ENCODE results near the gene CREB5. TPM values are rescaled to one million over a fixed set of nuclear protein-coding genes. Genes with fewer than 3 reads are reported as not detected.

Gene CREB5
- total and polyA plus RNA-seq, 2 of the 8 experiments (the other 6 are each of a cell fraction or from before 2014, with no cell fraction given): 2.4 to 2.7 TPM

- TF ChIP-seq ATF2 (IDR thresholded peaks at IDR 0.05; ENCODE audit: low read length) (no peak), TEAD4 (IDR thresholded peaks at IDR 0.05; ENCODE audit: low read depth, low read length) (no peak), CREB1 (IDR thresholded peaks at IDR 0.05) (no peak), E2F6 (IDR thresholded peaks at IDR 0.05) (no peak), RFX5 (IDR thresholded peaks at IDR 0.05; ENCODE audit: borderline replicate concordance, low read depth, low read length) (no peak)
Measured at GRCh38 chr7:28842769-28843295, 430.5 kb downstream of the CREB5 start (continued).
